Keratinocyte (primary cell): ENCODE measurements around the gene ARL4D. TPM values are rescaled to one million over a fixed set of nuclear protein-coding genes. Genes with fewer than 3 reads are reported as not detected.

ENCODE experiments used
- DNase-seq: peaks from one replicate; pipeline ENCODE4 v3.0.0-alpha.2; 2011; ENCODE audit warnings: low read depth, missing footprints, low spot score
- FAIRE-seq: peaks from 2 replicates; lab custom pipeline; 2011; peaks lifted over from hg19 to GRCh38; lab: Jason Lieb, UNC
- H2AFZ ChIP-seq: 2 replicates; pipeline ENCODE4 v1.6.0; 2012; ENCODE audit warnings: low read length, control low read depth, inconsistent platforms; ENCODE audit not compliant: control insufficient read depth
- H3K27ac ChIP-seq: 2 replicates; pipeline ENCODE4 v1.5.1; 2011; ENCODE audit warnings: low read length; ENCODE audit not compliant: control insufficient read depth, insufficient read depth
- H3K27me3 ChIP-seq: 3 replicates; pipeline ENCODE4 v1.6.0; 2011; ENCODE audit warnings: low read length; ENCODE audit not compliant: control insufficient read depth, insufficient read depth; ENCODE audit errors: extremely low read depth
- H3K36me3 ChIP-seq, 2 experiments: 2 replicates in 1 of 2; 3 replicates in 1 of 2; pipeline ENCODE4 v1.5.1; 2011; ENCODE audit warnings: low read length in 2 of 2, mild to moderate bottlenecking in 1 of 2; ENCODE audit not compliant: control insufficient read depth in 2 of 2, insufficient read depth in 2 of 2; ENCODE audit errors: extremely low read depth in 1 of 2
- H3K4me1 ChIP-seq: 3 replicates; pipeline ENCODE4 v1.5.1; 2011; ENCODE audit warnings: low read length; ENCODE audit not compliant: control insufficient read depth, insufficient read depth; ENCODE audit errors: extremely low read depth
- H3K4me2 ChIP-seq: 3 replicates; pipeline ENCODE4 v1.6.0; 2011; ENCODE audit warnings: low read depth, low read length; ENCODE audit not compliant: control insufficient read depth, insufficient read depth; ENCODE audit errors: extremely low read depth
- H3K4me3 ChIP-seq, 3 experiments: fragments of 200-600 bp in 1 of 3; sonication (generic) in 1 of 3; 2 replicates in 2 of 3; 3 replicates in 1 of 3; pipeline ENCODE4 v1.5.1; 2011 to 2016; ENCODE audit warnings: low read length in 3 of 3, mild to moderate bottlenecking in 3 of 3, control low read depth in 2 of 3, inconsistent platforms in 1 of 3, low read depth in 1 of 3, mixed read lengths in 1 of 3, mixed run types in 1 of 3, moderate library complexity in 1 of 3; ENCODE audit not compliant: control insufficient read depth in 2 of 3, insufficient read depth in 2 of 3; ENCODE audit errors: extremely low read depth in 1 of 3
- H3K79me2 ChIP-seq: 2 replicates; pipeline ENCODE4 v1.6.0; 2012; ENCODE audit warnings: low read length; ENCODE audit not compliant: control insufficient read depth, insufficient read depth
- H3K9ac ChIP-seq: 3 replicates; pipeline ENCODE4 v1.6.0; 2011; ENCODE audit warnings: low read length; ENCODE audit not compliant: control insufficient read depth, insufficient read depth; ENCODE audit errors: extremely low read depth
- H3K9me1 ChIP-seq: 3 replicates; pipeline ENCODE4 v1.6.0; 2011; ENCODE audit warnings: low read length; ENCODE audit not compliant: control insufficient read depth, insufficient read depth; ENCODE audit errors: extremely low read depth
- H3K9me3 ChIP-seq: 2 replicates; pipeline ENCODE4 v1.5.1; 2012; ENCODE audit warnings: low read depth, low read length; ENCODE audit not compliant: control insufficient read depth
- H4K20me1 ChIP-seq: 3 replicates; pipeline ENCODE4 v1.6.0; 2011; ENCODE audit warnings: low read length; ENCODE audit not compliant: control insufficient read depth, insufficient read depth; ENCODE audit errors: extremely low read depth
- EZH2 ChIP-seq: IDR thresholded peaks from one replicate; pipeline ENCODE4 v1.6.1; 2012; ENCODE audit warnings: inconsistent platforms, mild to moderate bottlenecking, low read length, moderate library complexity
- dilution Hi-C: fragments of 300-500 bp; cut with MboI; formaldehyde crosslinking; loops from one replicate; pipeline ENCODE4 v1.7.0; 2020; ENCODE audit warnings: low sequenced_read_pairs; ENCODE audit not compliant: extremely low pct_ligation_motif_present
- polyA plus RNA-seq, 5 experiments: library from polyadenylated mRNA; depleted of rRNA in 3 of 5; stranded (reverse) in 3 of 5; stranded (forward) in 1 of 5; unstranded in 1 of 5; fragments of >200 nt; gene quantifications; 1 replicate in 1 of 5; 2 replicates in 3 of 5; 3 replicates in 1 of 5; pipeline versions ENCODE4 v1.2.1 to v1.2.3, GENCODE V29; 2011 to 2012; ENCODE audit warnings: missing spikeins in 2 of 5, low read depth in 1 of 5, low replicate concordance in 1 of 5
- TF ChIP-seq, protein P1 (sequence below), 3 experiments: IDR thresholded peaks in 1 of 3; conservative IDR thresholded peaks in 1 of 3; optimal IDR thresholded peaks in 1 of 3; 2 replicates in 2 of 3; 3 replicates in 1 of 3; pipeline versions ENCODE3 to v1.5.1; 2011; ENCODE audit warnings: low read length in 3 of 3, mild to moderate bottlenecking in 3 of 3, moderate library complexity in 2 of 3, control low read depth in 1 of 3, inconsistent platforms in 1 of 3; ENCODE audit not compliant: insufficient read depth in 2 of 3; ENCODE audit errors: extremely low read depth in 1 of 3

The ARL4D gene
- polyA plus RNA-seq, 1 donor (not counting 4 experiments of a cell fraction or from before 2014, with no cell fraction given): 36.5 TPM

DNA sequence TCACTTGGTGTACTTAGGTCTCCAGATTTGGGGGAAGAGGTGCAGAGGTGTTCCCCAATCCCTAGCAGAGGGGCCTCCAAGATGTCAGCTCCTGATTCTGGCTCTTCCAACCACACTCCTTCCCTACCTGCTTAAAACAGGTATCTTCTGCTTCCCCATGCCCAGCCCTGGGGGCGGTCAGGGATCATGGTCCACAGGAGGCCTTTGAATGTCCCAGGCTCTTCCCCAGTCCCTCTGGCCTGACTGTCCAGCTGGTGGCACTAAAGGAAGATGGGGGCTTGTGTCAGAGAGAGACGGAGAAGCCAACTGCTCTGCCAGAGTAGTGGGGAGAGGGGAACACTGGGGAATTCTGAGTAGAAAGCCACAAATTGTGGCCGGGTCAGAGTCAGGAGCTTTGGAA is 3.8 kb downstream of the ARL4D start:
- Histone ChIP-seq H3K4me1 (peaks cover 26% of the 10 kb centered on the region), H2AFZ (no peak overlapping the region), H3K79me2 (peaks cover 35% of the 10 kb centered on the region), H3K36me3 (peaks cover 9 to 27% of the 10 kb centered on the region in 2 experiments), H3K4me3 (no peak overlapping the region), H3K9ac (peak overlapping the region; percentile 86), H3K4me2 (peak overlapping the region; percentile 95), H3K27me3 (no peaks in the 10 kb centered on the region), H3K27ac (peak overlapping the region; percentile 90), H3K9me3 (no peaks in the 10 kb centered on the region), H3K9me1 (no peaks in the 10 kb centered on the region), H4K20me1 (no peaks in the 10 kb centered on the region)
- dilution Hi-C loops: no loop called here
- TF ChIP-seq EZH2: no peak
- TF ChIP-seq, protein P1, sequence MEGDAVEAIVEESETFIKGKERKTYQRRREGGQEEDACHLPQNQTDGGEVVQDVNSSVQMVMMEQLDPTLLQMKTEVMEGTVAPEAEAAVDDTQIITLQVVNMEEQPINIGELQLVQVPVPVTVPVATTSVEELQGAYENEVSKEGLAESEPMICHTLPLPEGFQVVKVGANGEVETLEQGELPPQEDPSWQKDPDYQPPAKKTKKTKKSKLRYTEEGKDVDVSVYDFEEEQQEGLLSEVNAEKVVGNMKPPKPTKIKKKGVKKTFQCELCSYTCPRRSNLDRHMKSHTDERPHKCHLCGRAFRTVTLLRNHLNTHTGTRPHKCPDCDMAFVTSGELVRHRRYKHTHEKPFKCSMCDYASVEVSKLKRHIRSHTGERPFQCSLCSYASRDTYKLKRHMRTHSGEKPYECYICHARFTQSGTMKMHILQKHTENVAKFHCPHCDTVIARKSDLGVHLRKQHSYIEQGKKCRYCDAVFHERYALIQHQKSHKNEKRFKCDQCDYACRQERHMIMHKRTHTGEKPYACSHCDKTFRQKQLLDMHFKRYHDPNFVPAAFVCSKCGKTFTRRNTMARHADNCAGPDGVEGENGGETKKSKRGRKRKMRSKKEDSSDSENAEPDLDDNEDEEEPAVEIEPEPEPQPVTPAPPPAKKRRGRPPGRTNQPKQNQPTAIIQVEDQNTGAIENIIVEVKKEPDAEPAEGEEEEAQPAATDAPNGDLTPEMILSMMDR (optimal IDR thresholded peaks at IDR 0.05 in 1 of 3, IDR thresholded peaks at IDR 0.05 in 1 of 3, conservative IDR thresholded peaks at IDR 0.05 in 1 of 3; ENCODE audit: extremely low read depth in 1 of 3, insufficient read depth in 2 of 3, low read length in 3 of 3): no peak
- FAIRE-seq (no peak), DNase-seq (no peak)

DNA sequence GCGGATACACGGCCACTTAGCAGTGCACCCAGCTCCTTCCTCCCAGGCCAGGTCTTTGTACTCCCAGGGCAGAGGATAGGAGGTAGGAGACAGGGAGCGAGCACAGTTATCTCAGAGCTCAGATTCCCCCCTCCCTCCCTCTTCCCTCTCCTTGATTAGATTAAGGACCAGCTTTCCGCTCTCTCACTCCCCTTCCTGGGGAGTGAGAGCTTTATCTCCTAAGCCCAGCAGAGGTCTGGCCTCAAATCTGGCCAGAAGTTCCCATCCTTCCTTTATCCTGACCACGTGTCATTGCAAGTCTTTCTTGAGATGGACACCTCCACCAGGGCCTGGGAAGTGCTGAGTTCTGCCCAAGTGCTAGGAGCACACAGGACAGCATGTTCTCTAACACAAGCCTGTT is 5.1 kb downstream of the ARL4D start:
- H3K9ac ChIP-seq: no peak overlapping the region
- H2AFZ ChIP-seq: no peak overlapping the region
- DNase-seq (no peak), FAIRE-seq (no peak)
- H3K4me1 ChIP-seq: peaks cover 21% of the 10 kb centered on the region
- TF ChIP-seq, protein P1 (optimal IDR thresholded peaks at IDR 0.05 in 1 of 3, IDR thresholded peaks at IDR 0.05 in 1 of 3, conservative IDR thresholded peaks at IDR 0.05 in 1 of 3; ENCODE audit: extremely low read depth in 1 of 3, insufficient read depth in 2 of 3, low read length in 3 of 3): no peak
- no peak for TF ChIP-seq EZH2
- no peak overlapping the region for H3K4me3 ChIP-seq
- peaks cover 9 to 28% of the 10 kb centered on the region in 2 experiments for H3K36me3 ChIP-seq
- no peaks in the 10 kb centered on the region for H3K27me3 ChIP-seq
- no peaks in the 10 kb centered on the region for H3K9me1 ChIP-seq
- H3K79me2 ChIP-seq: peaks cover 34% of the 10 kb centered on the region
- dilution Hi-C loops: no loop called here
- H3K4me2 ChIP-seq: no peak overlapping the region
- no peak overlapping the region for H3K27ac ChIP-seq
- H4K20me1 ChIP-seq: no peaks in the 10 kb centered on the region
- no peaks in the 10 kb centered on the region for H3K9me3 ChIP-seq
